Esophagus muscularis mucosa (tissue), 4 donors: ENCODE results near the gene LRRN2.

ENCODE experiments used
- CTCF ChIP-seq, 3 experiments: fragments of 200-600 bp in 2 of 3; fragments of 450-650 bp in 1 of 3; sonication (generic) in 2 of 3; IDR thresholded peaks; one replicate each; pipeline ENCODE4 v1.5.1; 2017 to 2019; ENCODE audit warnings: antibody characterized with exemption in 3 of 3, mild to moderate bottlenecking in 2 of 3, moderate library complexity in 1 of 3
- EP300 ChIP-seq: sonication (generic); formaldehyde crosslinking; IDR thresholded peaks from one replicate; pipeline ENCODE4 v1.6.1; 2017; ENCODE audit warnings: antibody characterized with exemption
- POLR2AphosphoS5 ChIP-seq, 2 donors: sonication (generic); formaldehyde crosslinking; IDR thresholded peaks; one replicate each; pipeline ENCODE4 v1.6.1; 2017; ENCODE audit warnings: antibody characterized with exemption in 2 of 2

- TF ChIP-seq POLR2AphosphoS5 (IDR thresholded peaks at IDR 0.05) (no peak), CTCF (IDR thresholded peaks at IDR 0.05) (no peak), EP300 (no peak)
These were observed 64.1 kb downstream of the LRRN2 start for GRCh38 chr1:204621396-204621795.
